Measurements from ENCODE around the gene ECE1. TPM values are rescaled to one million over a fixed set of nuclear protein-coding genes. Genes with fewer than 3 reads are reported as not detected.

The ECE1 gene
- total RNA-seq, 1 donor from 2014 or later = 217 TPM

GRCh38 chr1:21270086-21270689 is 20.1 kb downstream of the ECE1 start:
- Mint-ChIP-seq H3K36me3 (ENCODE audit: insufficient read depth) (peaks cover 39% of the 10 kb centered on the region), H3K27ac (no peak overlapping the region), H3K9me3 (ENCODE audit: low read depth) (peaks cover 2% of the 10 kb centered on the region), H3K4me3 (ENCODE audit: low read depth) (no peak overlapping the region), H3K4me1 (ENCODE audit: low read depth) (peaks cover 48% of the 10 kb centered on the region), H3K27me3 (no peaks in the 10 kb centered on the region)
- peak; percentile 79 for TF ChIP-seq CTCF (IDR thresholded peaks at IDR 0.05; ENCODE audit: unreplicated experiment)
- DNase-seq (ENCODE audit: low spot score, unreplicated experiment) = peak; percentile 53

- no peak overlapping the region for H3K27ac Mint-ChIP-seq
- H3K9me3 Mint-ChIP-seq (ENCODE audit: low read depth) = peaks cover 2% of the 10 kb centered on the region
- H3K27me3 Mint-ChIP-seq = no peaks in the 10 kb centered on the region
- no peak for DNase-seq (ENCODE audit: low spot score, unreplicated experiment)
- H3K36me3 Mint-ChIP-seq (ENCODE audit: insufficient read depth) = peaks cover 39% of the 10 kb centered on the region
- peaks cover 48% of the 10 kb centered on the region for H3K4me1 Mint-ChIP-seq (ENCODE audit: low read depth)
- TF ChIP-seq CTCF (IDR thresholded peaks at IDR 0.05; ENCODE audit: unreplicated experiment) = no peak
- H3K4me3 Mint-ChIP-seq (ENCODE audit: low read depth) = no peak overlapping the region
These were observed 20.7 kb downstream of the ECE1 start for GRCh38 chr1:21269461-21270085.

- H3K4me1 Mint-ChIP-seq (ENCODE audit: low read depth) = peaks cover 46% of the 10 kb centered on the region
- peak overlapping the region; percentile 29 for H3K27ac Mint-ChIP-seq
- DNase-seq (ENCODE audit: low spot score, unreplicated experiment) = no peak
- peaks cover 2% of the 10 kb centered on the region for H3K9me3 Mint-ChIP-seq (ENCODE audit: low read depth)
- peaks cover 39% of the 10 kb centered on the region for H3K36me3 Mint-ChIP-seq (ENCODE audit: insufficient read depth)
- no peak overlapping the region for H3K4me3 Mint-ChIP-seq (ENCODE audit: low read depth)
- no peak for TF ChIP-seq CTCF (IDR thresholded peaks at IDR 0.05; ENCODE audit: unreplicated experiment)
- H3K27me3 Mint-ChIP-seq = no peaks in the 10 kb centered on the region
These were observed 21.7 kb downstream of the ECE1 start for GRCh38 chr1:21268281-21269239.

GRCh38 chr1:21267191-21268077 is 22.8 kb downstream of the ECE1 start:
- peaks cover 38% of the 10 kb centered on the region for H3K36me3 Mint-ChIP-seq (ENCODE audit: insufficient read depth)
- H3K4me1 Mint-ChIP-seq (ENCODE audit: low read depth) = peaks cover 50% of the 10 kb centered on the region
- no peak for TF ChIP-seq CTCF (IDR thresholded peaks at IDR 0.05; ENCODE audit: unreplicated experiment)
- H3K27ac Mint-ChIP-seq = peak overlapping the region; percentile 75
- DNase-seq (ENCODE audit: low spot score, unreplicated experiment) = no peak
- no peak overlapping the region for H3K4me3 Mint-ChIP-seq (ENCODE audit: low read depth)
- H3K27me3 Mint-ChIP-seq = no peaks in the 10 kb centered on the region
- peaks cover 2% of the 10 kb centered on the region for H3K9me3 Mint-ChIP-seq (ENCODE audit: low read depth)

Data from progenitor cell of endocrine pancreas (in vitro differentiated cells).